Urinary bladder (tissue), 4 donors: ENCODE measurements around the gene ZDHHC14. TPM values are rescaled to one million over a fixed set of nuclear protein-coding genes. Genes with fewer than 3 reads are reported as not detected.

ENCODE experiments used
- DNase-seq: peaks from one replicate; pipeline ENCODE4 v3.0.0-alpha.2; 2015; ENCODE audit errors: extremely low spot score
- H3K27ac ChIP-seq: one replicate; pipeline ENCODE4 v1.5.1; 2013; ENCODE audit warnings: low read depth, mild to moderate bottlenecking, moderate library complexity
- H3K36me3 ChIP-seq: one replicate; pipeline ENCODE4 v1.6.1; 2013; ENCODE audit warnings: mild to moderate bottlenecking, moderate library complexity; ENCODE audit not compliant: insufficient read depth
- H3K4me1 ChIP-seq: one replicate; pipeline ENCODE4 v1.6.1; 2013; ENCODE audit warnings: mild to moderate bottlenecking, moderate library complexity; ENCODE audit not compliant: insufficient read depth
- H3K4me3 ChIP-seq: one replicate; pipeline ENCODE4 v1.5.1; 2013; ENCODE audit warnings: low read depth, low read length
- WGBS: extraction: QIAGEN DNeasy Blood & Tissue Kit; methylation state at CpG from one replicate; pipeline ENCODE4 v1.1.7; 2013; 5-methylcytosine and 5-hydroxymethylcytosine counted together
- polyA plus RNA-seq: library from polyadenylated mRNA; stranded (reverse); fragments of 200-250 nt; gene quantifications from one replicate; pipeline ENCODE4 v1.2.3, GENCODE V29; 2013
- total RNA-seq: library from RNA; depleted of rRNA; stranded (reverse); fragments of >200 nt; gene quantifications from one replicate; pipeline ENCODE4 v1.2.3, GENCODE V29; 2014
- donor health status: healthy with polysubstance abuse.
- donor health status: healthy.

The ZDHHC14 gene
- total and polyA plus RNA-seq, 2 donors: 9.6 to 10.2 TPM

GRCh38 chr6:157666729-157667128 is 285.7 kb downstream of the ZDHHC14 start:
- Histone ChIP-seq H3K27ac (no peak overlapping the region), H3K4me3 (no peak overlapping the region), H3K36me3 (no peaks in the 10 kb centered on the region), H3K4me1 (no peaks in the 10 kb centered on the region)
- DNase-seq: no peak
- 77% methylated on average over 3 of the region's 3 CpGs for WGBS

GRCh38 chr6:157667211-157668008 is 286.4 kb downstream of the ZDHHC14 start:
- H3K36me3 ChIP-seq: no peaks in the 10 kb centered on the region
- H3K4me1 ChIP-seq: no peaks in the 10 kb centered on the region
- whole genome bisulfite sequencing: 39% methylated on average over 11 of the region's 11 CpGs
- H3K27ac ChIP-seq: no peak overlapping the region
- DNase-seq: peak; percentile 66
- H3K4me3 ChIP-seq: no peak overlapping the region

GRCh38 chr6:157668009-157668401 is 287.0 kb downstream of the ZDHHC14 start:
- Histone ChIP-seq H3K36me3 (no peaks in the 10 kb centered on the region), H3K27ac (no peak overlapping the region), H3K4me3 (no peak overlapping the region), H3K4me1 (no peaks in the 10 kb centered on the region)
- no peak for DNase-seq
- WGBS: 85% methylated on average over 3 of the region's 3 CpGs

DNA sequence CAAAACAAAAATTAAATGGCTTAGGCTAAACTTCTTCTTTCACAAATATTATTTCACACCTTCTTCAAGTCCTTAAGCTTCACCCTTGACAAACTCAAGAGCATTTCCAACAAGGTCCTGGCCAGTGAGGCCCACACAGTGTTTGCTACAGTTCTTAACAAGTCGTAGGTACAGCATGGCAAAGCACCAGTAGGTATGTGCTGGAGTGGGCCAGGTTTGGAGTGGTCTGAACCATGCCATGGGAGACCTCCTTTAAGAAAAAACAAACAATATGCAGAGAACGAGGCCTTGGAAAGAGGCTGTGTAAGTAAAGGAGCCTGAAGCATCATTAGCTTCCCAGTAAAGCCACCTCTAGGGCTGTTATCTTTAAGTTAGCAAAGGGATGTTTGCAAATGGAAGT is 287.7 kb downstream of the ZDHHC14 start:
- Histone ChIP-seq H3K27ac (no peak overlapping the region), H3K4me3 (no peak overlapping the region), H3K4me1 (no peaks in the 10 kb centered on the region), H3K36me3 (no peaks in the 10 kb centered on the region)
- 95% methylated on average over 2 of the region's 2 CpGs for WGBS
- no peak for DNase-seq

DNA sequence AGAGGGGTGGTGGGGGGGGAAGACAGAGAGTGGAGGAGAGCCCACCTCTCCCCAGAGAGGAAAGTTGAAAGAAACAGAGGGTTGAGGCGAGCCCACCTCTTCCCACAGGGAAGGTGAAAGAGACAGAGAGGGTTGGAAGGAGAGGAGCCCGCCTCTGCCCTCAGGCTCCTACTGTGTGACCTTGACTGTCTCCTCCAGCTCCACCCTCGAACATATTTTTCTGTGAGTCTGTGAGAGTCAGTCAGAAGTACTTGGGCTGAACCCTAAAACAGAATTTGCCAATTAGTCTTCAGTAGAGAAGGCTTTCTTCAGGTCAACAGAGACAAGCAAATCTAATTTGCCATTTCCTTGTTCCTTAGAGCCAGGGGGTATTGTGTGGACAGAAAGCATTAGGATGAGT is 288.3 kb downstream of the ZDHHC14 start:
- DNase-seq: no peak
- Histone ChIP-seq H3K36me3 (no peaks in the 10 kb centered on the region), H3K4me3 (no peak overlapping the region), H3K27ac (no peak overlapping the region), H3K4me1 (no peaks in the 10 kb centered on the region)
- WGBS: 58% methylated on average over 3 of the region's 3 CpGs

- 15% methylated on average over 14 of the region's 14 CpGs for WGBS
- no peak for DNase-seq
- Histone ChIP-seq H3K27ac (no peak overlapping the region), H3K4me3 (no peak overlapping the region), H3K4me1 (no peaks in the 10 kb centered on the region), H3K36me3 (no peaks in the 10 kb centered on the region)
Observed at GRCh38 chr6:157669747-157670216, 288.8 kb downstream of the ZDHHC14 start.

DNA sequence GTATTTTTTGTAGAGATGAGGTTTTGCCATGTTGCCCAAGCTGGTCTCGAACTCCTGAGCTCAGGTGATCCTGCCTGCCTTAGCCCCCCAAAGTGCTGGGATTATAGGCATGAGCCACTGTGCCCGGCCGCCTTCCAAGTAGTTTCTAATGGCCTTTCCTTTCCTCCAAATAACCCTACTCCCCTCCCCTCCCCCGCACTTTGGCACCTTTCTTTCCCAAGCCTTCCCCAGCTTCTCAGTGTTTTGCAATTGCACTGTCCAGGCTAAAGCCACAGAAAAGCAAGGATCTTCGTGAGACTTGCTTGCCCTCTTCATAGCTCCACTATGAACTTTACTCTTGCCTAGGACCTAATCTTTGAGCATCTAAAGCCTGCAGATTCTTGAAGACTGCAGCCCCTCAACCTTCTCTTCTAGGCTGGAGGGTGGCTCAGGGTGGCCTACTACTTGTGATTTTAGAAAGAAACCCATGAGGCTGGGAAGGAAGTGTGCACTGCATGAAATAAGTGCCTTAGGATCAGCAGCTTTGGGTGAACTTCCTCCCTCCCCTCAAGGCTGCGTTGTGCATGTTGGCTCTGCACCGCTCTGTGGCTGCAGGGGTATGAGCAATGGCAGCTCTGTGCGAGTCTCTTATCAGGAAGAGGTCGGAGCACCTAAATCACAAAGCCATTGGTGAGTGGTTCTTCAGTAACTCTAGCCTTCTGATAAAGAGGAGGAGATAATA is 289.6 kb downstream of the ZDHHC14 start:
- 87% methylated on average over 9 of the region's 9 CpGs for WGBS
- Histone ChIP-seq H3K4me1 (no peaks in the 10 kb centered on the region), H3K36me3 (no peaks in the 10 kb centered on the region), H3K27ac (no peak overlapping the region), H3K4me3 (no peak overlapping the region)
- DNase-seq: no peak

GRCh38 chr6:157672726-157673412 is 291.9 kb downstream of the ZDHHC14 start:
- no peak for DNase-seq
- 95% methylated on average over 37 of the region's 37 CpGs for WGBS
- H3K36me3 ChIP-seq: no peaks in the 10 kb centered on the region
- H3K27ac ChIP-seq: no peak overlapping the region
- no peak overlapping the region for H3K4me3 ChIP-seq
- no peaks in the 10 kb centered on the region for H3K4me1 ChIP-seq

GRCh38 chr6:157673596-157673995 is 292.6 kb downstream of the ZDHHC14 start:
- no peak overlapping the region for H3K4me3 ChIP-seq
- no peak overlapping the region for H3K27ac ChIP-seq
- WGBS: 89% methylated on average over 15 of the region's 15 CpGs
- no peaks in the 10 kb centered on the region for H3K4me1 ChIP-seq
- H3K36me3 ChIP-seq: no peaks in the 10 kb centered on the region
- no peak for DNase-seq

DNA sequence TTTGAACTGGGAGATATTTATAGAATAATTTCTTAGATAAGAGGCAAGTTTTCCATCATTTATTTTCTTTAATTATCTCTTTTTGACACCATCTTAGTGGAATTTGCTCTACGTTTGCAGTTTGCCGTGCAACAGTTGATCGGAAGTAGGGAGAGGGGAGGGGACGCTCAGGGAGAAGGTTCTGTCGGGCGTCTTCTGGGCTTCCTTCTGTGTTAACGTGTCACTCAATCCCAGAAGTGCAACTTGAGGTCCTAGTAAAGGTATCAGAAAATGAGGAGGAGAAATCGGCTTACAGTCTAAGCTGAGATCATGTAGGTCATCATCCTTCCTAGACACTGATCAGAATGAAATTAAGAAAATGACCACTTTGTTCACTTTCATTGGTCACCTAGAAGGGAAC is 293.1 kb downstream of the ZDHHC14 start:
- H3K36me3 ChIP-seq: no peaks in the 10 kb centered on the region
- 95% methylated on average over 8 of the region's 8 CpGs for WGBS
- H3K27ac ChIP-seq: no peak overlapping the region
- H3K4me3 ChIP-seq: no peak overlapping the region
- DNase-seq: no peak
- no peaks in the 10 kb centered on the region for H3K4me1 ChIP-seq

DNA sequence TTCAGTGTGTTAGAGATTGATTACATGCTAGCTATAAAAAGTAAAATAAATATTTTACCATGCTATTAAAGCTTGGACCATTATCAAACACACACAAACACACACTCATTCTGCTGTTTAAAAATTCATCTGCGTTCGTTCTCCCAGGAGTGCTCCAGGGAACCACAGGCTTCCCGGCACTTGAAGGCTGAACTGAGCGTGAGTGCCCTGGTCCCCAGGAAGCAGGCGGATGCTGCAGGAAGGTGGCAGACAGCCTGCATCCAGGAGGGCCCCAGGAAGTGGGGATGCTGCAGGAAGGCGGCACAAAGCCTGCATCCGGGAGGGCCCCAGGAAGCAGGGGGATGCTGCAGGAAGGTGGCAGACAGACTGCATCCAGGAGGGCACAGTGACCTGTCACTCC is 294.8 kb downstream of the ZDHHC14 start:
- DNase-seq: no peak
- H3K4me3 ChIP-seq: no peak overlapping the region
- H3K4me1 ChIP-seq: no peaks in the 10 kb centered on the region
- no peaks in the 10 kb centered on the region for H3K36me3 ChIP-seq
- no peak overlapping the region for H3K27ac ChIP-seq
- 71% methylated on average over 7 of the region's 7 CpGs for WGBS

- H3K4me1 ChIP-seq: no peaks in the 10 kb centered on the region
- H3K36me3 ChIP-seq: no peaks in the 10 kb centered on the region
- no peak overlapping the region for H3K27ac ChIP-seq
- DNase-seq: no peak
- H3K4me3 ChIP-seq: no peak overlapping the region
- 88% methylated on average over 7 of the region's 7 CpGs for WGBS
Observed at GRCh38 chr6:157676241-157676640, 295.3 kb downstream of the ZDHHC14 start.

- H3K27ac ChIP-seq: no peak overlapping the region
- no peaks in the 10 kb centered on the region for H3K4me1 ChIP-seq
- WGBS: 70% methylated on average over 4 of the region's 4 CpGs
- DNase-seq: no peak
- H3K36me3 ChIP-seq: no peaks in the 10 kb centered on the region
- no peak overlapping the region for H3K4me3 ChIP-seq
Observed at GRCh38 chr6:157677235-157677634, 296.2 kb downstream of the ZDHHC14 start.
